GM13976 (cell line): Measurements from ENCODE around the gene LENG8.
"Not testable (repeated sequence)": the region's sequence is repeated elsewhere in the genome, so short reads cannot be mapped to it uniquely, and the experiment has no call there.

Source experiments
- DNase-seq: peaks from one replicate; pipeline ENCODE4 v3.0.0; 2012; ENCODE audit warnings: low spot score
- in situ Hi-C: fragments of 300-500 bp; cut with MboI; formaldehyde crosslinking; loops from one replicate; pipeline ENCODE4 v1.12.0; 2022; ENCODE audit warnings: low sequenced_read_pairs, mixed read lengths, inconsistent platforms; ENCODE audit not compliant: unreplicated experiment
- TF ChIP-seq, protein P1 (sequence below): IDR thresholded peaks from 2 replicates; pipeline ENCODE4 v1.5.1; 2012; ENCODE audit warnings: borderline replicate concordance, mild to moderate bottlenecking; ENCODE audit not compliant: insufficient read depth; ENCODE audit errors: extremely low read depth, missing control alignments, control extremely low read depth

The LENG8 gene

DNA sequence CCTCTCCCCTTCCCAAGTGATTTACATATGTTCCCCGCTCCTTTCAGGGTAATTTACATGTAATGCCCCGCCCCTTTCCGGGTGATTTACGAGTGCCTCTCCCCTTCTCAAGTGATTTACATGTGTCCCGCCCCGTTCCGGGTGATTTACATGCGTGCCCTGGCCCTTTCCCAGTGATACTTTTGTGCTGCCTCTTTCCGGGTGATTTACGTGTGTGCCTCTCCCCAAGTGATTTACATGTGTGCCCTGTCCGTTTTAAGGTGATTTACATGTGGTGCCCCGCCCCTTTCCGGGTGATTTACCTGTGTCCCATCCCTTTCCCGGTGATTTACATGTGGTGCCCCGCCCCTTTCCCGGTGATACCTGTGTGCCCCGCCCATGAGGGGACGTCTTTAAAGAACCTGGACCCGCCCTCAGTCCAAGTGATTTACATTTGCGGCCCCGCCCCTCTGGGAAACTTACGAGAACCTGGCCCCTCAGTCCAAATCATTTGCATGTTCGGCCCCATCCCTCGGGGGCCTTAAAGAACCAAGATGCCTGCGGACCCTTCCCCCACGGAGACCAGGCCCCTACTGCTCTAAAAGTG lies 15.1 kb downstream of the LENG8 start:
- peak; percentile 87 for DNase-seq
- TF ChIP-seq, protein P1, sequence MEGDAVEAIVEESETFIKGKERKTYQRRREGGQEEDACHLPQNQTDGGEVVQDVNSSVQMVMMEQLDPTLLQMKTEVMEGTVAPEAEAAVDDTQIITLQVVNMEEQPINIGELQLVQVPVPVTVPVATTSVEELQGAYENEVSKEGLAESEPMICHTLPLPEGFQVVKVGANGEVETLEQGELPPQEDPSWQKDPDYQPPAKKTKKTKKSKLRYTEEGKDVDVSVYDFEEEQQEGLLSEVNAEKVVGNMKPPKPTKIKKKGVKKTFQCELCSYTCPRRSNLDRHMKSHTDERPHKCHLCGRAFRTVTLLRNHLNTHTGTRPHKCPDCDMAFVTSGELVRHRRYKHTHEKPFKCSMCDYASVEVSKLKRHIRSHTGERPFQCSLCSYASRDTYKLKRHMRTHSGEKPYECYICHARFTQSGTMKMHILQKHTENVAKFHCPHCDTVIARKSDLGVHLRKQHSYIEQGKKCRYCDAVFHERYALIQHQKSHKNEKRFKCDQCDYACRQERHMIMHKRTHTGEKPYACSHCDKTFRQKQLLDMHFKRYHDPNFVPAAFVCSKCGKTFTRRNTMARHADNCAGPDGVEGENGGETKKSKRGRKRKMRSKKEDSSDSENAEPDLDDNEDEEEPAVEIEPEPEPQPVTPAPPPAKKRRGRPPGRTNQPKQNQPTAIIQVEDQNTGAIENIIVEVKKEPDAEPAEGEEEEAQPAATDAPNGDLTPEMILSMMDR, result no peak
- in situ Hi-C loops, result no loop called here

DNA sequence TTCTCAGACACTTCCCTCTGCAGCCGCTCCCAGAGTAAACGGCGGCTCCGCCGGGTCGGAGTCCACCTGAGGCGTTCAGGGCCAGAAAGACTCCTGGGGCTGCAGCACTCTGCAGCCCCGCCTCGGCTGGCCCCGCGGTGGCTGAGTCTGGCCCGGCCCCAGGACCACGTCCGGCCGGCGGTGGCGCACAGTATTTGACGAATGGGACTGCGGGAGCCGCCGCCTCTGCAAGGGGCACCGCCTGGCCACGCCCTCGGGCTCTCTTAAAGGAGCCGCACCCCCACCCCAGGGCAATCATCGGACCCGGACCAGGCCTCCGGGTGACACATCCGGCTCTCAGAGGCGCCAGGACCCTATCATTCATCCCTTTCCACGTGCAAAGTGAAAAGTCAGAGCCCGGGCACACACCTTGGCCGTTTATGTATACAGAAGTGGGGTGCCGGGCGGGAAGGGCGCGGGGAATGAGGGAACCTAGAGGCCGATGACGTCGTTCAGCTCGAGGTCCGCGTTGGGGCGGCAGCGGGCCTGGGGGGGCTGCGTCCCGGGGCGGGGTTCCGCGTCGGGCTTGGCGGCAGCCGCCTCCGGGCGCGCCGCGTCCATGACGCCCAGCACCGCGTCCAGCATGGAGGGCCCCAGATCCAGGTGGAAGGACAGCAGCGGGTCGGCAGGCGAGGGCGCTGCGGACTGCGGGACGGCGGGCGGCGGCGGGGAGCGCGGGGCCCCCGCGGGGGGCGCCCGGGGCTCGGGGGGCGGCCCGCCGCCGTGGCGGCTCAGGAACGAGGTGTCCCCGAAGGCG lies 15.8 kb downstream of the LENG8 start:
- peak; percentile 92 for DNase-seq
- TF ChIP-seq, protein P1, result no peak
- in situ Hi-C loops, result no loop called here

DNA sequence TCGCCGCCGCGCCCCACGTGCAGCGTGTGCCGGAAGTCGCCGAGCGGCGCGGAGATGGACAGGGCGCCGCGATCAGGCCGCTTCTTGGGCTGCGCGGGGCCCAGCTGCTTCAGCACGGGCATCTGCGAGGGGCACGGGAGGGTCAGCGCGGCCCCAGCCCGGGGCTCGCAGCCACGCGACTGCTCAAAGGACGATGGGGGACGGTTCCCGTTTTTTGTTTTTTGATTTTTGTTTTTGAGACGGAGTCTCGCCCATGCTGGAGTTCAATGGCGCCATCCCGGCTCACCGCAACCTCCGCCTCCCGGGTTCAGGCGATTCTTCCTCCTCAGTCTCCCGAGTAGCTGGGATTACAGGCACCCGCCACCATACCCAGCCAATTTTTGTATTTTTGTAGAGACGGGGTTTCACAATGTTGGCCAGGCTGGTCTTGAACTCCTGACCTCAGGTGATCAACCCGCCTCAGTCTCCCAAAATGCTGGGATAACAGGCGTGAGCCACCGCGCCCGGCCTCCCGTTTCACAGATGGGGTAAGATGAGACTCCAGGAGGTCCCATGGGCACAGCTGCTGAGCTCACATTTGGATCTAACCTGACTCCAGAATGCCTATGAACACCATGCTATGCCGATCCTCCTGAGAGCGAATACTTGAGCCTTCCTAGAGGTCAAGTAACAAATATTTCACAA lies 16.6 kb downstream of the LENG8 start:
- in situ Hi-C loops, result no loop called here
- no peak for DNase-seq
- TF ChIP-seq, protein P1, result no peak

DNA sequence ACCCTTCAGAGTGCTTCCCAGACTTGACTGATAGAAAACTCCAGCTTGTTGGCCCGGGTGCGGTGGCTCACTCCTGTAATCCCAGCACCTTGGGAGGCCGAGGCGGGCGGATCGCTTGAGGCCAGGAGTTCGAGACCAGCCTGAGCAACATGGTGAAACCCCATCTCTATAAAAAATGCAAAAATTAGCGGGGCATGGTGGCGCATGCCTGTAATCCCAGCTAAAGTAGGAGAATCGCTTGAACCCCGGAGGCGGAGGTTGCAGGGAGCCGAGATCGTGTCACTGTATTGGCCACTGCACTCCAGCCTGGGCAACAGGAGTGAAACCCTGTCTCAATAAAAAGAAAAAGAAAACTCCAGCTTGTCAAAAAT lies 17.1 kb downstream of the LENG8 start:
- DNase-seq, in situ Hi-C loops: not testable (repeated sequence)

DNA sequence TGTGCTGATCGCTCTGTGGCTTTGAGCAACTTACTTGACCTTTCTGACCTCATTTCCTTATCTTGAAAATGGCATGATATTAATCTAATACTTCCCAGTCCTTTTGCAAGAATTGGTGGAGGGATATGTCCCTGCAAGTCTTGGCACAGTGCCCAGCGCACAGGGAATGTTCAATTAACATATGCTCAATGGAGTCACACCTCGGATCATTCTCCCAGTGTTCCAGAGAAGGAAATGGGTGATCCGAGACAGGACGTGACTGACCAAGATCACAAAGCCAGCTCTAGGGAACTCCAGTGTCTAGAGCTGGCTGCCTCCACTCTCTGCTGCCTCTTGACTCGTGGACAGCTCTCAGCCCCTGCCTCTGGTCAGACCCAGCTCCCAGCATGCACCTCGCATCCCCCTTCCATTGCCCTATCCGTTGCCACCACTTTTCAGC lies 20.5 kb downstream of the LENG8 start:
- no peak for DNase-seq
- in situ Hi-C loops, result no loop called here
- TF ChIP-seq, protein P1, result no peak

DNA sequence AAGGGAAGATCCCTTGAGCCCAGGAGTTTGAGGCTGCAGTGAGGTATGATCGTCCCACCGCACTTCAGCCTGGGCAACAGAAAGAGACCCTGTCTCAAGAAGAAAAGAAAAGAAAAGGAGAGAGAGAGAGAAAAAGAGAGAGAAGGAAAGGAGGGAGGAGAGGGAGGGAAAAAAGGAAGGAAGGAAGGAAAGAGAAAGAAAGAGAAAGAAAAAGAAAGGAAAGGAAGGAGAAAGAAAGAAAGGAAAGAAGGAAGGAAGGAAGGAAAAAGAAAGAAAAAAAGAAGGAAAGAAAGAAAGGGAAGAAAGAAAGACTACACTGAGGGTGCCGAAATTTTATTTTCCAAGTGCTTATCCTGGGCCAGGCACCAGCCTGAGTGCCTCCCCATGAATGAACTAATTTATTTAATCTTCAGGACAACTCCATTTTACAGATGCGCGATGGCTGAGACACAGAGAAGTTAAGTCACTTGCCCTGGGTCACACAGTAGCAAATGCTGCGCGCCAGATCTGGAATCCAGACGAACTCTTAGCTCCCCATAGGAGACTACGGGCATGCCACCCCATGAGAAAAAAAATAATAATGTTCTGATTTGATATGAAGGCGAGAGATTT lies 21.4 kb downstream of the LENG8 start:
- DNase-seq, result no peak
- in situ Hi-C loops, result no loop called here
- TF ChIP-seq, protein P1, result no peak
